ENCODE data around the gene PRICKLE4.

Gene PRICKLE4

GRCh38 chr6:41774841-41775240 lies 5.7 kb upstream of the PRICKLE4 start:
- no peak for DNase-seq

GRCh38 chr6:41775293-41775882 lies 5.2 kb upstream of the PRICKLE4 start:
- DNase-seq: no peak

GRCh38 chr6:41777551-41778285 lies 2.9 kb upstream of the PRICKLE4 start:
- no peak for DNase-seq

- DNase-seq: peak; percentile 9
Observed at GRCh38 chr6:41778895-41779294, 1.7 kb upstream of the PRICKLE4 start.

- no peak for DNase-seq
Observed at GRCh38 chr6:41779336-41779735, 1.2 kb upstream of the PRICKLE4 start.

- peak; percentile 99 for DNase-seq
Observed at GRCh38 chr6:41779788-41780550, 613 bp upstream of the PRICKLE4 start, which contains the start of gene FRS3. Gene FRS3, minus strand, starts transcription at chr6:41779900. Its CDS starts 2,913 bp downstream, at chr6:41776987.

- DNase-seq: no peak
Observed at GRCh38 chr6:41781366-41781730, 766 bp downstream of the PRICKLE4 start.

- no peak for DNase-seq
Observed at GRCh38 chr6:41783106-41783780, 2.7 kb downstream of the PRICKLE4 start.

- DNase-seq: no peak
Observed at GRCh38 chr6:41784581-41785171, 4.1 kb downstream of the PRICKLE4 start.

GRCh38 chr6:41785254-41785653 lies 4.7 kb downstream of the PRICKLE4 start:
- DNase-seq: no peak

- DNase-seq: no peak
Observed at GRCh38 chr6:41785689-41786450, 5.3 kb downstream of the PRICKLE4 start.

- peak; percentile 95 for DNase-seq
Observed at GRCh38 chr6:41786451-41787218, 6.1 kb downstream of the PRICKLE4 start.

GRCh38 chr6:41787219-41787917 lies 6.8 kb downstream of the PRICKLE4 start, which contains the start of gene TOMM6:
Gene TOMM6, plus strand, starts transcription at chr6:41787694. Its CDS starts 4 bp downstream, at chr6:41787698.
- DNase-seq: peak; percentile 98

- DNase-seq: no peak
Observed at GRCh38 chr6:41789390-41789724, 8.8 kb downstream of the PRICKLE4 start.

GRCh38 chr6:41790045-41790444 lies 9.5 kb downstream of the PRICKLE4 start:
- no peak for DNase-seq

- DNase-seq: no peak
Observed at GRCh38 chr6:41791305-41791704, 10.7 kb downstream of the PRICKLE4 start.

- DNase-seq: no peak
Observed at GRCh38 chr6:41791984-41792383, 11.4 kb downstream of the PRICKLE4 start.

- no peak for DNase-seq
Observed at GRCh38 chr6:41796474-41796873, 15.9 kb downstream of the PRICKLE4 start.

GRCh38 chr6:41798901-41799558 lies 18.4 kb downstream of the PRICKLE4 start:
- no peak for DNase-seq

- no peak for DNase-seq
Observed at GRCh38 chr6:41799559-41799911, 19.0 kb downstream of the PRICKLE4 start.

Data from eye (tissue), 1 donor.